ENCODE measurements around the gene TRAPPC10. TPM values are rescaled to one million over a fixed set of nuclear protein-coding genes. Genes with fewer than 3 reads are reported as not detected.

TRAPPC10 gene
- total RNA-seq, 1 experiment from 2014 or later = 32.9 TPM

DNA sequence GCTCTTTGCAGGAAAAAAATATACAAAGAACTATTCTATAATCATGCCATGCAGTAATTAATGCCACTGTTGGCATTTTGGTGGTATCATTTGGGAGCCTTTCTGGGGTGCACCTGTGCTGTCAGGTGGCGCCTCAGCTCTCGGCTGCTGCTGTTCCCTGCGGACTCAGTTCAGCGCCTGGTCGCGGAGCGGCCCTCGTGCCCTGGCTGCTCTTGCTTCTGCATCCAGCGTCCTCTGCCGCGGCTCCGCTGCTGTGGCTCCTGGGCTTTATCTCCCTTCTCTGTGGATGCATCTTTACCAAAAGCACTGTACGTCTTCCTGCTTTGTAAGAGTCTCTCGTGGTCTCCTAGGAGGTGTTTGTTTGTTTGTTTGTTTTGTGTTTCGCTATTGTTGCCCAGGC, 60.0 kb downstream of the TRAPPC10 start:
- WGBS (ENCODE audit: extremely low coverage, insufficient read length, low lambda C conversion rate) = no CpG with 5 or more reads among the region's 15 CpGs

More for the DNA sequence above, 60.0 kb downstream of the TRAPPC10 start:
- peak overlapping the region in 2 of 3 experiments; percentile 66 to 90; a peak in 2 of 7 replicates for H3K27ac Mint-ChIP-seq
- no peaks in the 10 kb centered on the region; a peak in 1 of 5 replicates for H3K9me3 Mint-ChIP-seq
- Histone ChIP-seq H2BK5ac (ENCODE audit: insufficient read length, low read length) (no peak overlapping the region), H2BK120ac (ENCODE audit: low read depth, low read length, poor library complexity, severe bottlenecking) (no peak overlapping the region), H3K79me2 (ENCODE audit: insufficient read depth, low read length) (peaks cover 2% of the 10 kb centered on the region; the same call in 1 of the 2 replicates), H3T11ph (ENCODE audit: low read length) (no peak overlapping the region), H3K18ac (ENCODE audit: insufficient read length, low read depth, low read length) (no peak overlapping the region), H3K4me2 (ENCODE audit: insufficient read depth, insufficient read length, low read length) (no peak overlapping the region), H3K23ac (ENCODE audit: insufficient read length, low read depth, low read length) (no peak overlapping the region), H3K14ac (ENCODE audit: insufficient read depth, low read length) (no peak overlapping the region), H4K5ac (ENCODE audit: insufficient read length, low read depth, low read length) (no peak overlapping the region), H3K27me3 (ENCODE audit: insufficient read depth, low read length) (no peaks in the 10 kb centered on the region), H3K9ac (ENCODE audit: extremely low read depth, insufficient read length, low read length) (no peak overlapping the region), H2AFZ (ENCODE audit: low read length) (no peak overlapping the region), H2BK15ac (ENCODE audit: low read depth, low read length) (no peak overlapping the region), H3K4me1 (ENCODE audit: insufficient read depth, low read length) (no peaks in the 10 kb centered on the region), H3K9me3 (ENCODE audit: control insufficient read depth, low read depth, low read length) (no peaks in the 10 kb centered on the region), H3K27ac (ENCODE audit: insufficient read length, low read depth, low read length) (no peak overlapping the region), H2BK12ac (ENCODE audit: insufficient read length, low read depth, low read length) (no peak overlapping the region), H2AK5ac (ENCODE audit: insufficient read length, low read length) (no peak overlapping the region), H4K8ac (replicated peaks; ENCODE audit: insufficient read length, low read depth, low read length) (no peak overlapping the region), H3K56ac (ENCODE audit: insufficient read length, low read depth, low read length) (no peak overlapping the region), H4K20me1 (ENCODE audit: control insufficient read depth, insufficient read depth, insufficient read length) (no peaks in the 10 kb centered on the region), H3K79me1 (ENCODE audit: insufficient read depth, low read depth, low read length, poor library complexity, severe bottlenecking) (no peaks in the 10 kb centered on the region), H4K91ac (ENCODE audit: insufficient read length, low read depth, low read length) (no peak overlapping the region), H2BK20ac (ENCODE audit: low read depth, low read length, poor library complexity, severe bottlenecking) (no peak overlapping the region), H3K23me2 (ENCODE audit: insufficient read length, low read depth, low read length, poor library complexity, severe bottlenecking) (no peaks in the 10 kb centered on the region), H3K4ac (ENCODE audit: low read depth, low read length) (no peak overlapping the region)
- H3K27me3 Mint-ChIP-seq (ENCODE audit: low read depth) = no peaks in the 10 kb centered on the region; the same call in 1 of the 2 replicates
- peaks cover 8 to 10% of the 10 kb centered on the region in 2 experiments for H3K4me1 Mint-ChIP-seq
- H3K4me3 Mint-ChIP-seq = no peak overlapping the region
- TF ChIP-seq, protein P1, sequence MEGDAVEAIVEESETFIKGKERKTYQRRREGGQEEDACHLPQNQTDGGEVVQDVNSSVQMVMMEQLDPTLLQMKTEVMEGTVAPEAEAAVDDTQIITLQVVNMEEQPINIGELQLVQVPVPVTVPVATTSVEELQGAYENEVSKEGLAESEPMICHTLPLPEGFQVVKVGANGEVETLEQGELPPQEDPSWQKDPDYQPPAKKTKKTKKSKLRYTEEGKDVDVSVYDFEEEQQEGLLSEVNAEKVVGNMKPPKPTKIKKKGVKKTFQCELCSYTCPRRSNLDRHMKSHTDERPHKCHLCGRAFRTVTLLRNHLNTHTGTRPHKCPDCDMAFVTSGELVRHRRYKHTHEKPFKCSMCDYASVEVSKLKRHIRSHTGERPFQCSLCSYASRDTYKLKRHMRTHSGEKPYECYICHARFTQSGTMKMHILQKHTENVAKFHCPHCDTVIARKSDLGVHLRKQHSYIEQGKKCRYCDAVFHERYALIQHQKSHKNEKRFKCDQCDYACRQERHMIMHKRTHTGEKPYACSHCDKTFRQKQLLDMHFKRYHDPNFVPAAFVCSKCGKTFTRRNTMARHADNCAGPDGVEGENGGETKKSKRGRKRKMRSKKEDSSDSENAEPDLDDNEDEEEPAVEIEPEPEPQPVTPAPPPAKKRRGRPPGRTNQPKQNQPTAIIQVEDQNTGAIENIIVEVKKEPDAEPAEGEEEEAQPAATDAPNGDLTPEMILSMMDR (conservative IDR thresholded peaks at IDR 0.05) = no peak; the same call in 2 of the 3 replicates
- no peak for DNase-seq
- peaks cover 12 to 40% (median 29%) of the 10 kb centered on the region in 3 experiments; a peak in 5 of 7 replicates for H3K36me3 Mint-ChIP-seq (ENCODE audit: insufficient read depth in 1 of 3, low read depth in 3 of 3)

All from H9 (cell line).